ENCODE measurements around the gene SLC22A23. TPM values are rescaled to one million over a fixed set of nuclear protein-coding genes. Genes with fewer than 3 reads are reported as not detected.

SLC22A23 gene
- total RNA-seq, 1 donor from 2014 or later, result 3.6 TPM

DNA sequence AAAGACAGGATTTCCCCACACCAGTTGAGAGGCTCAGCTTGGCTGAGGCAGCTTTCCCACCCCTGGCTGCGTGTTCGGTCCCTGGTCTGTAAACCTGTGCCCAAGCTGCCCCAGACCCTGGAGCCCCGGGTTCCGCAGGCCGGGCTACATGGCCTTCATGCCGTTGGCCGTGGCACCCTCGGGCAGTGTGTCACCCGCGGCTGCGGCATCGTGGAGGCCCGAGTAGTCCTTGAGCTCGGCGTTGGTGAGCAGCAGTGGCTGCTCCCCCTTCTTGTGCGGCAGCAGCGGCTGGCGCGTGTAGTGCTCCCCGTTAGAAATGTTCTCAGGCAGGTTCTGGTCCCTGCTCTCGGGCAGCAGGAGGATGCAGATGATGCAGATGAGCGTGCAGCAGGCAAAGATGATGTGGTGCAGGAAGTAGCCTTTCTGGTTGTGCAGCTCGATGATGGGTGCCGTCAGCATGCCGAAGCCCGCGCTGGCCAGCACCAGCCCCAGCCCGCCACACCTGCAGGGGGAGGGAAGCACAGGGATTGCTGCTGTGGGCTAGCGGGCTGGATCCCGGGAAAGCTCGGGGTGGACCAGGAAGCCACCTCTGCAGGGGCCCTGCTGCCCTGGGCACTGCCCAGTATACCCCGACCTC is 183.8 kb downstream of the SLC22A23 start:
- peaks cover 5% of the 10 kb centered on the region for H3K36me3 ChIP-seq (ENCODE audit: control insufficient read depth, insufficient read depth, low read length)
- no peaks in the 10 kb centered on the region for H3K27me3 ChIP-seq (ENCODE audit: control insufficient read depth, insufficient read depth, low read length)
- TF ChIP-seq, protein P1, sequence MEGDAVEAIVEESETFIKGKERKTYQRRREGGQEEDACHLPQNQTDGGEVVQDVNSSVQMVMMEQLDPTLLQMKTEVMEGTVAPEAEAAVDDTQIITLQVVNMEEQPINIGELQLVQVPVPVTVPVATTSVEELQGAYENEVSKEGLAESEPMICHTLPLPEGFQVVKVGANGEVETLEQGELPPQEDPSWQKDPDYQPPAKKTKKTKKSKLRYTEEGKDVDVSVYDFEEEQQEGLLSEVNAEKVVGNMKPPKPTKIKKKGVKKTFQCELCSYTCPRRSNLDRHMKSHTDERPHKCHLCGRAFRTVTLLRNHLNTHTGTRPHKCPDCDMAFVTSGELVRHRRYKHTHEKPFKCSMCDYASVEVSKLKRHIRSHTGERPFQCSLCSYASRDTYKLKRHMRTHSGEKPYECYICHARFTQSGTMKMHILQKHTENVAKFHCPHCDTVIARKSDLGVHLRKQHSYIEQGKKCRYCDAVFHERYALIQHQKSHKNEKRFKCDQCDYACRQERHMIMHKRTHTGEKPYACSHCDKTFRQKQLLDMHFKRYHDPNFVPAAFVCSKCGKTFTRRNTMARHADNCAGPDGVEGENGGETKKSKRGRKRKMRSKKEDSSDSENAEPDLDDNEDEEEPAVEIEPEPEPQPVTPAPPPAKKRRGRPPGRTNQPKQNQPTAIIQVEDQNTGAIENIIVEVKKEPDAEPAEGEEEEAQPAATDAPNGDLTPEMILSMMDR (IDR thresholded peaks at IDR 0.05; ENCODE audit: insufficient read depth, low read length, poor library complexity, severe bottlenecking), result no peak
- no peak overlapping the region for H3K4me3 ChIP-seq (ENCODE audit: low read depth, low read length)
- no peak for DNase-seq (ENCODE audit: low read depth)

GRCh38 chr6:3271756-3272155 is 185.1 kb downstream of the SLC22A23 start:
- TF ChIP-seq, protein P1 (IDR thresholded peaks at IDR 0.05; ENCODE audit: insufficient read depth, low read length, poor library complexity, severe bottlenecking), result no peak
- H3K27me3 ChIP-seq (ENCODE audit: control insufficient read depth, insufficient read depth, low read length), result no peaks in the 10 kb centered on the region
- no peak for DNase-seq (ENCODE audit: low read depth)
- peaks cover 5% of the 10 kb centered on the region for H3K36me3 ChIP-seq (ENCODE audit: control insufficient read depth, insufficient read depth, low read length)
- H3K4me3 ChIP-seq (ENCODE audit: low read depth, low read length), result no peak overlapping the region

- no peaks in the 10 kb centered on the region for H3K27me3 ChIP-seq (ENCODE audit: control insufficient read depth, insufficient read depth, low read length)
- TF ChIP-seq, protein P1 (IDR thresholded peaks at IDR 0.05; ENCODE audit: insufficient read depth, low read length, poor library complexity, severe bottlenecking), result no peak
- no peak for DNase-seq (ENCODE audit: low read depth)
- H3K36me3 ChIP-seq (ENCODE audit: control insufficient read depth, insufficient read depth, low read length), result peaks cover 5% of the 10 kb centered on the region
- no peak overlapping the region for H3K4me3 ChIP-seq (ENCODE audit: low read depth, low read length)
Measured at GRCh38 chr6:3270258-3270657, 186.6 kb downstream of the SLC22A23 start.

DNA sequence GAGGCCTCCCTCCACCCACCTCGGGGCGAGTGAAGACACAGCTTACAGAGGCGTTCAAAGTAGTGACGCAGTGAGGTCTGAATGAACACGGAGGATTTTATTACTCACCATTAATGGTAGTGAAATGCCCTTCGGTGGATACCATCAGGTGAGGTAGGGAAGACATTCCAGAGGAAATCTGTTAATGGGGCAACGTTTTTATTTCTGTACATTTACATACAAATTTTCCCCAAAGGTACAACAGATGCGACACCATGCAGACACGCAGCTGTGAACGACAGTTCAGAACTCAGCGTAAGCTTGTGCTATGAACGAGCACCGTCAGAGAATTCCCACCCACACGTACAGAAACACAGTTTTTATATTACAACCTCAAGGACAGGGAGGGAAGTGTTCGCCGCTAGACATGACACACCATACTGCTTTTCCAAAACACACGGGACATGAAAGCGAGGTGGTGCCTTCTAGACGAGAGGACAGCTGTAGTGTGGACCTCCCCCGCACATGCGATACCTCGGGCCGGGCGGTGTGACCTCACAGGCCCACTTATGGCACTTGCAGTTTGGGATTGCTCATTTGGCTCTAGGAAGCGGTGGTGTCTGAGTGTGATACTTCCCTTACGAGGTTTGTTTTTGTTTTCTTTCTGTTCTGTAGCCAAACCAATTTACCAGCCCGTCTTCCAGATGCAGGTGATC is 187.4 kb downstream of the SLC22A23 start:
- no peak overlapping the region for H3K4me3 ChIP-seq (ENCODE audit: low read depth, low read length)
- DNase-seq (ENCODE audit: low read depth), result no peak
- no peaks in the 10 kb centered on the region for H3K27me3 ChIP-seq (ENCODE audit: control insufficient read depth, insufficient read depth, low read length)
- H3K36me3 ChIP-seq (ENCODE audit: control insufficient read depth, insufficient read depth, low read length), result peaks cover 5% of the 10 kb centered on the region
- TF ChIP-seq, protein P1 (IDR thresholded peaks at IDR 0.05; ENCODE audit: insufficient read depth, low read length, poor library complexity, severe bottlenecking), result no peak

DNA sequence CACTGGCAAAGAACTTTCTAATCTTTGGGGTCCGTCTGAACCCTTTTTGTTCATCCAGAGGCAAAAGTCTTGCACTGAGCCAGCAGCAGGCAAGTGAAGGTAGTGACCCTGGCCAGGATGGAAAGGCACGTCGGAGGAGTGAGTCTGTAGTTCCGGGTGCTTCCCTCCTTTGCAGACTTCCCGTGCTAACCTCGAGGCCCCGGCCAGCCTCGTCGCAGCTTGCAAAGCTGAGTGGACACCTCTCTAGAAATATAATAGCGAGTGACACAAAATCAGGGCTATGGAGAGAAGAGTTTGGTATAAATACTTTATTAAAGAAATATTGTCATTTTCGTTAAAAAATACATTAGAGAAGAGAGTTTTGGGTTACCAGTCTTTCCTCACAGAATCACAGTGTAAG is 188.2 kb downstream of the SLC22A23 start:
- TF ChIP-seq, protein P1 (IDR thresholded peaks at IDR 0.05; ENCODE audit: insufficient read depth, low read length, poor library complexity, severe bottlenecking), result no peak
- no peaks in the 10 kb centered on the region for H3K27me3 ChIP-seq (ENCODE audit: control insufficient read depth, insufficient read depth, low read length)
- peaks cover 8% of the 10 kb centered on the region for H3K36me3 ChIP-seq (ENCODE audit: control insufficient read depth, insufficient read depth, low read length)
- H3K4me3 ChIP-seq (ENCODE audit: low read depth, low read length), result no peak overlapping the region
- DNase-seq (ENCODE audit: low read depth), result no peak
